Fibroblast of skin of scalp (primary cell): ENCODE results near the gene STXBP3.

Experiments used
- DNase-seq: peaks from one replicate; pipeline ENCODE4 v3.0.0-alpha.2; 2013

The STXBP3 gene

DNA sequence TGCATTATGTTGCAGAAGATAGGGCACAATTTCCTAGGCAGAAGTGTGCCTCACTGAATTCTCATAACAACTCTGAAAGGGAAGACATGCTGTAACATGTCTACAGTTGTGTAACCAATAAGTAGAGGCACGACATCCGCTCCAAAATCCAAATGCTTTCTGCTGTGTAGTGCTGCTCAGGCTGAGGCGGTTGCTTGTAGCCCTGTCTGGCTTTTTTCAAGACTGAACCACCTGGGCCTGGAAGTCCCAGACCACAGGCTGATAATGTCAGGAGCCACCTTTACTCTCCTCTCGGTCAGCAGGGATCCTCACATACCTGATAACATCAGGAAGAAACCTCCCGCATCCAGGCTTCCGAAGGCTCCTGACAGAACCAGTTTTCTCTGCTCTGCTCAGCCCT is 99.5 kb downstream of the STXBP3 start:
- DNase-seq = no peak

DNA sequence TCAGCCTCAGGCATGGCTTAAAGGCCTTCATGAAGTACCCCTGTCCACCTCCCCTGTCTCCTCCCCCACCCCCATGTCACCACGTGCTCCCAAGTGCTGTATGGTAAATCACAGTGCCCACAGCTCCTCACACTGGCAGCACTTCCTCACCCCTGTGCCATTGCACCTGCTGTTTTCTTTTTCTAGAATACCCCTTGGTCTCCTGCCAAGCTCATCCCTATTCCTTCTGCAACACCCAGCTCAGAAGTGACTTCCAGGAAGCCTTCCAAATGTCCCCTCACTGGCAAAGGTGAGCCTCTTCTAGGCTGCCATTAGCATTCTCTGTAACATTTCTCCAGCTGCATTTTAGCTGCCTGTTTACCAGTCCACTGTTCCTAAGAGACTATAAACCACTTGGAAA is 101.0 kb downstream of the STXBP3 start:
- DNase-seq = no peak

DNA sequence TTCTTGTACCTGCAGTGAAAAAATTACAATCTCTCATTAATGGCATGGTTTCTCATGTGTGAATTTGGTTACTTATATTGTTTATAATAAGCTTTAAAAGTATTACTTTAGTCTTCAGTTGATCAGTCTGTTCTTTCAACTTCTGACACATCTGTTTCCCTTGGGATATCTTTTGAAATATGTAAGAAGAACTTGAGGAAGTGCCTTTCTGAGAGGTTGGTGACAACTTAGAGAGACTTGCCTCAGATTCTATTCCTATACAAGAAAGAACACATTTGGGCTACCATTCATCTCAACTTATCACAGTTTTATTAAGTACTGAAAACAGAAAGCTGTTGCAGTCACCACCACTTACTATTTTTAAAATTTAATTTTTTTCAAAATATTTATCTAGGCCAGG is 102.3 kb downstream of the STXBP3 start:
- no peak for DNase-seq

DNA sequence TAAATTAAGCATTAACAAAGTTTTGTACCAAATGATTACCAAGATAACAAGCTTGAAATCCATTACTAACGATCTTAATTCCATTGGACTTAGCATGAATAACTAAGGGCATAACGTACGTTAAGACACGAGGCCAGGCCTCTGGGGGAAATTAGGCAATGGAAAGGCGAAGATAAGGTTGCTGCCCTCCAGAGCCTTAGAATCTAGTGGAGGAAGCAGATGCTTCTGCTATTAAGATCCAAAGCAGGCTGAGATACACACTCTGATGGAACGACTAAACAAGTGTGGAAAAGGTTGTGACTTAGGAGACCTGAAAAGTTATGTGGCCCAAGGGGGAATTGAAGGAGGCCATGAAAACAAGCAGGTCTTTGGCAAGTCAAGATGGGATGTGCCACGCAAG is 104.5 kb downstream of the STXBP3 start:
- no peak for DNase-seq

DNA sequence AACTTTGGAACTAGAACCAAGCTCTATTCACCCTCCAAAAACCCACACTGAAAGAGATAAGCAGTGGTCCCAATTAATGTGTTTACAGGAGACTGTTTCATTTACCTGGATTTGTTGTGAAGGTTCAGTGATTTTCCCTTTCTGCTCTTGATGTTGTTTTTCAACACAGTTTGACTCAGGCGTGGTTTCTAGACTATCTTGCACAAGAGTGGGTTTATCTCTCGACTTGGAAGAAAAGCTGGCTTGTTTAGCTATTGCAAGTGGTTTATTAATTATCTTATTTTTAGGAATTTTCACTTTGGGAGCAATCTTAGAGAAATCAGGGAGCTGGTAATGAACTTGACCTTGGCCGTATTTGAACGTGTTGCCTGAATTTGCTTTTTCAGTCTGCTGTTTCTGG is 105.1 kb downstream of the STXBP3 start:
- no peak for DNase-seq

DNA sequence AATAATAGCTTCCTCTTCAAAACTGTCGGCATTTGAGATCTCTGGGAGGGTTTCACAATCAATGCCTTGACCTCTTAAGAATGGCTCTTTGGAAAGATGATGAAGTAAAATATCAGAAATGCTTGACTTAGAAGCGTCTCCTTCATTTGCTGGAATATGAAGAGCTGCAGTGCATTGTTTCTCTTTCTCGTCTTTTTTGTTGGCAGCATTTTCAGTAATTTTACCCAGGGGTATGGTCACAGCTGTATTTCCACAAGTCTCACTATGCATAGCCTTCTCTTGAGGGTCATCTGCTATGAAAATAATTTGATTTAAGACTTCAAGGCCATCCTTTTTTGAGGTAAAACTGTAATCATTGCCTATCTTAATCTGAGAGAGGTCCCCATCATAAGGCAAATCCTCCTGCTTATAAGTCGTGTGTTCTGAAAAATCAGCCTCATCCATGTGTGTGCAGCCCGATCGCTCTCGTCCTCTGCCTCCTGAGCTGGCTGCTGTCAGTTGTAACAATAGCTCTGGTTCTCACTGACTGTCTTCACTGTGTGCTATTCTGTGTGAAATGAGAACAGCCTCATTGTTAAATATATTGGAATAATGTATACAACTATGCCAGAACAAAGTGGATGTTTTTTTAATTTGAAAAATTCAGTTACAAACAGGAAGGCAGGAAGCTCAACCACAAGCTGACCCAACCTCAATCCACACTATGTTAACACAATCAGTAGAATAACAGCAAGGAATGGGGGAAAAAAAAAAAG is 105.9 kb downstream of the STXBP3 start:
- DNase-seq = no peak

DNA sequence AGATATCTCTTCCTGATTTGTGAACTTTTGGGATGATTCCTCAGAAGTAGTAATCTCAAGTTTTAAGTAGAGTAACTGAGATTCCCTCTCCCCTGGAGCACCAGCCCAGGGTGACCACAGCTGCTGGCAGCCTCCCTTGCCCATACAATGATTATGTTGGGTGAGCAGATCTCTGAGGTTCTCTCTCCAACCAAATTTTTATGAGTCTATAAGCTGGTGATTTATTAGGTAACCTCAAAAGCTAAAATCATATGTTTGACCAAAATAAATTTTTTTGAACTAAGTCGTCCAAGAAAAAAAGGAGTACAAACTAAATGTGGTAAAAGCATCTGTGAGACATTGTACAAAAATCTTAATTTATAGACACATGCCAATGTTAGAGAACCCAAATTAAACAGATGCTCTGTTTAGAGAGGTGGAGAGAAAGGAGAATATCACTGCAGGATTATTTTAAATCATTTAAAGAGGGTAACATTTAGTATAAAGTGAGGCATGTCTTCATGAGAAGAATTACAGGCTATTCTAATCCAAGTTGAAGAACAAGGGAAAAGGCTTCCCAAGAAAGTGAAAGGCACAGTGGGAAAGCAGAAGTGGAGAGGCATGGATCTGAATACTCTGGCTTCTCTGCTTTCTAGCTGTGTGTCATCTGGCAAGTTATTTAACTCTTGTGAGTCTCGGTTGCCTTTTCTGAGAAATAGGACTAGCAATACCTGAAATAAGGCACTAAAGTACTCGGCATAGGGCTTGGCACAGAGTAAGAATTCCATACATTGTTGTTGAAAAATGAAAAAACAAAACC is 107.9 kb downstream of the STXBP3 start:
- DNase-seq = no peak

DNA sequence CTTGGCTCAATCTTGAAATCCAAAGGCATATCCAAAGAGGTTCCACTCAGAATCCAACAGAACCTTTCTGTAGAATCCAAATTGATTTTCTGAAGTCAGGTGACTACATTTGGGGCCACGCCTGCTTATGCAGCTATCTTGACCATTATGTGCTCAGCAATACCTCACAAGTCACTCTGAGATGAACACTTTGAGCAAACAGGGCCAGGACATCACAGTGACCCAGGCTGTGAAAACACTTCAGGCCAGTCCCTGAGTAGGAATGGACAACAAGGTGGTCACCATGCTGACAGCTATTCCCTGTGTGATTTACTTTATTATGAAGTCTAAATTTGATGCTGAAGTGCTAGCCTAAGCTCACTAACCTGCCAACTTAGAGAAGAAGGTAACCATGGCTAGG is 110.5 kb downstream of the STXBP3 start, which contains the start of gene AKNAD1:
Gene AKNAD1, minus strand, starts transcription at position 101 of the 400 bp plus-strand sequence. CDS start 4,430 bp downstream, outside the sequence.
- DNase-seq = no peak

DNA sequence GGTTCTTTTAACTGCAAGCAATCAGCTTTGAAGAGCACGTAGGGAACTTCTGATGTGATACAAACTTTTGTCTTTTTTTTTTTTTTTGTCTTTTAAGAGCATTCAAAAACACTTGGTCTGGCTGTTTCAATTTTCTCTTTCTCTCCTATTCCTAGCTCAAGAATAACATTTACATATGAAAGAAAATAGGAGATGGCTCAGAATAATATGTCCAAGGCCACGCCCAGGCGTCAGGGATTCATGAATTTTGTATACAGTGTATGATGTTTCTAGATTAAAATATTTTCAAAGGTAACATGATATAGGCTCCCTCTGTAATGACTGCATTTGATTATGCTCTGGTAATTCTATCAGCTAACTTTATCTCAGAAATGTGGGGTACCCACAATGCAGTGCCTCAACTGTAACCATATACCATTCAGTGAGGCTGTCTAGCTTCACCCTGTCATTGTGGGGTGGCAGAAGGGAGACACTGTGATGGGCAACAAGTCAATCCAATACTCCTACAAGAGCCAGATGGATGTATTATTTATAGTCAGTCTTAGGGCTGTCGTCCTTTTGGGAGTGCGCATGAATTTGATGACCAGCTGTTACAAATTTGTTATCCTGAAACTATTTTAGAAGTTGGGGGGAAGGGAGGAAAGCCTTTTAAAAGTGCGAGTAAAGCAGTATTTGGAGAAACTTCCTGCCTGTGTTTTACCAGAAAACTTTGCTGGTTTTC is 111.9 kb downstream of the STXBP3 start:
- no peak for DNase-seq
